BE2C (cell line): ENCODE data around the gene HHLA2.
A peak's percentile ranks its signal among the peaks of the same experiment; 100 is the strongest.

Experiments
- DNase-seq: peaks from one replicate; pipeline ENCODE4 v3.0.0-alpha.2; 2020
- H3K27me3 ChIP-seq: fragments of 250-450 bp; sonication (Bioruptor Pico); 2 replicates; pipeline ENCODE4 v1.5.1; 2020; ENCODE audit warnings: mild to moderate bottlenecking
- H3K36me3 ChIP-seq: fragments of 250-450 bp; sonication (Bioruptor Pico); 2 replicates; pipeline ENCODE4 v1.5.1; 2020; ENCODE audit warnings: mild to moderate bottlenecking
- H3K4me1 ChIP-seq: fragments of 250-450 bp; sonication (Bioruptor Pico); 2 replicates; pipeline ENCODE4 v1.5.1; 2020
- H3K4me3 ChIP-seq: 2 replicates; pipeline ENCODE4 v1.5.1; 2011; ENCODE audit warnings: low read depth, low read length
- H3K9me3 ChIP-seq: fragments of 250-450 bp; sonication (Bioruptor Pico); 2 replicates; pipeline ENCODE4 v1.5.1; 2020
- TF ChIP-seq, protein P1 (sequence below): IDR thresholded peaks from 2 replicates; pipeline ENCODE4 v1.5.1; 2012; ENCODE audit warnings: mild to moderate bottlenecking, low read depth, low read length

Gene HHLA2

DNA sequence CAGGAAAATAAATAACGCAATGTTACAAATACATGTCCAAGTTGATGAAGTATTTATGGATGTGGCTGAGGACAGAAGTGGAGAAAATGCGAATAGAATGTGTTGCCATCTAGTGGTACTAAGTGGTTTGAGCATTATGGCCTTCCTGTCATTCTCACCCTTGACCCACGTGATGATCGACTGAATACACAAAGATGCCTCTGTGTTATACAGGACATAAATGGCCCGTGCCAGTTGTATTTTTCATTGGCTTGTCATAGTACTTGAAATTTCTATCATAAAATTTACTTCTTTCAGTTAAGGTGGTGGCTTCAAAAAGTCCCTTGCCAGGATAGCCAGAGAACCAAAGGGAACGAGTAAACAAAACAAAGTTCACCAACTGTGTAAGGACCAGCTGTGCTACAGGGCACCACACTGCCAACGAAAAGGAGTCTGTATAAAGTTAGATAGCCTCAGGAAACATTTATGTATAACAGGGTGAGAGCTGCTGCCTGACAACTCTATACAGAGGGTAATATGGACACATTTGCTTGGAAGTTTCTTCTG, 110.4 kb downstream of the HHLA2 start:
- no peaks in the 10 kb centered on the region for H3K27me3 ChIP-seq
- H3K9me3 ChIP-seq: no peaks in the 10 kb centered on the region
- no peaks in the 10 kb centered on the region for H3K36me3 ChIP-seq
- no peak overlapping the region for H3K4me3 ChIP-seq
- peaks cover 3% of the 10 kb centered on the region; the same call in 1 of the 2 replicates for H3K4me1 ChIP-seq
- TF ChIP-seq, protein P1, sequence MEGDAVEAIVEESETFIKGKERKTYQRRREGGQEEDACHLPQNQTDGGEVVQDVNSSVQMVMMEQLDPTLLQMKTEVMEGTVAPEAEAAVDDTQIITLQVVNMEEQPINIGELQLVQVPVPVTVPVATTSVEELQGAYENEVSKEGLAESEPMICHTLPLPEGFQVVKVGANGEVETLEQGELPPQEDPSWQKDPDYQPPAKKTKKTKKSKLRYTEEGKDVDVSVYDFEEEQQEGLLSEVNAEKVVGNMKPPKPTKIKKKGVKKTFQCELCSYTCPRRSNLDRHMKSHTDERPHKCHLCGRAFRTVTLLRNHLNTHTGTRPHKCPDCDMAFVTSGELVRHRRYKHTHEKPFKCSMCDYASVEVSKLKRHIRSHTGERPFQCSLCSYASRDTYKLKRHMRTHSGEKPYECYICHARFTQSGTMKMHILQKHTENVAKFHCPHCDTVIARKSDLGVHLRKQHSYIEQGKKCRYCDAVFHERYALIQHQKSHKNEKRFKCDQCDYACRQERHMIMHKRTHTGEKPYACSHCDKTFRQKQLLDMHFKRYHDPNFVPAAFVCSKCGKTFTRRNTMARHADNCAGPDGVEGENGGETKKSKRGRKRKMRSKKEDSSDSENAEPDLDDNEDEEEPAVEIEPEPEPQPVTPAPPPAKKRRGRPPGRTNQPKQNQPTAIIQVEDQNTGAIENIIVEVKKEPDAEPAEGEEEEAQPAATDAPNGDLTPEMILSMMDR: peak; percentile 71
- DNase-seq: peak; percentile 23

DNA sequence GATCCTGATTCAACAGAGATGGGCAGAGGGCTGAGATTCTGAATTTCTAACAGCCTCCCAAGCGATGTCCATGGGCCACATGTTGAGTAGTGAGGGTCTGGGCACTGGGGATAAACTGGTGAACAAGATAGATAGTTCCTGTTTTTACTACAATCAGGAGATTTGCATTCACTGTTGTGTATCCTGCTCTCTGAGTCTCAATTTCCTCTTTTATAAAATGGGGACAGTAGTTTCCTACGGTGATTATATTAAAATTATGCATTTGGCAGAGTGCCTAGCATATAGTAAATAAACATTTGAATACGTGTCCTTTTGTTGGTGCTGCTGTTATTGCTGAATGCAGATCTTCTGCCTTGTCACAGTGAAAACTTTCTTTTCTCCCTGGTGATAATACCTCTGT, 111.5 kb downstream of the HHLA2 start:
- H3K4me1 ChIP-seq: peaks cover 3% of the 10 kb centered on the region; the same call in 1 of the 2 replicates
- no peak overlapping the region for H3K4me3 ChIP-seq
- DNase-seq: no peak
- H3K9me3 ChIP-seq: no peaks in the 10 kb centered on the region
- no peaks in the 10 kb centered on the region for H3K36me3 ChIP-seq
- no peaks in the 10 kb centered on the region for H3K27me3 ChIP-seq
- TF ChIP-seq, protein P1: no peak

DNA sequence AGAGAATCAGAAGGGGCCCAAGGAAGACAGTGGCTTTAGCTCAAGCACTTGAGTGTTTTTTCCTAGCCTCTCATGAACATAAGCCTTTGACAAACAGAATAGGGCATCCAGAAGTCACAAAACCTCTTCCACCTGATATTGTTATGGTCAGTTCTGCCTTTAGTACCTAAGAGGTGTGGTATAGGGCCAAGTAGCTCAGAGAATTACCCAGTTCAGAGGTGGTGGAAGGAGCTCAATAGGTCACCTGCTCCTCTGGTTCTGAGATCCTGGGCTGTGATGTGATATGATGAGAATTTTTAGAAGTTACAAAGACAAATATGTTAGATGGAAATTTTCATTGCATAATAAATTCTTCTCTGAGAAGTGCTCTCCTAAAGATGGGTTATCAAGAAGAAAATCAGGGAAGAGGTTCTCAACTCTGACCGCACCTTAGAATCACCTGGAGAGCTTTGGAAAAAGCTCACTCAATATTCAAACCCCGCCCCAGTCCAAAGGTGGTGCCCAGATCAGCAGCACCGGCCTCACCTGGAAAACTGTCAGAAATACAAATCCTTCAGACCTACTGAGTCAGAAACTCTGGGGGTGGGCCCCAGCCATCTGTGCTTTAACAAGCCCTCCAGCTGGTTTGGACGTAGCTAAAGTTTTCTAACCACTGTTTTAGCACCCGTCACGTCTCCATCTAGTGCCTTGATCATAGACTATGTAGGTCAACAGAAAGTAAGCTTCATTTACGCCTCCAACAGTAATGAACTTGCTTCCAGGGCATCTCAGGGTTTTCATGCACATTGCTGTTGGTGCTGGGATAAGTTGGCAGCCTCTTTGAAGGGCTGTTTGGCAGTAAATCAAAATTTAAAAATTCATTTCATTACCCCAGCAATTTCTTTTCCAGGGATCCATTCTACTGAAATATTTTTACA, 112.8 kb downstream of the HHLA2 start:
- Histone ChIP-seq H3K27me3 (no peaks in the 10 kb centered on the region), H3K36me3 (no peaks in the 10 kb centered on the region), H3K4me1 (peaks cover 4% of the 10 kb centered on the region; the same call in 1 of the 2 replicates), H3K4me3 (no peak overlapping the region), H3K9me3 (no peaks in the 10 kb centered on the region)
- TF ChIP-seq, protein P1: no peak
- no peak for DNase-seq

DNA sequence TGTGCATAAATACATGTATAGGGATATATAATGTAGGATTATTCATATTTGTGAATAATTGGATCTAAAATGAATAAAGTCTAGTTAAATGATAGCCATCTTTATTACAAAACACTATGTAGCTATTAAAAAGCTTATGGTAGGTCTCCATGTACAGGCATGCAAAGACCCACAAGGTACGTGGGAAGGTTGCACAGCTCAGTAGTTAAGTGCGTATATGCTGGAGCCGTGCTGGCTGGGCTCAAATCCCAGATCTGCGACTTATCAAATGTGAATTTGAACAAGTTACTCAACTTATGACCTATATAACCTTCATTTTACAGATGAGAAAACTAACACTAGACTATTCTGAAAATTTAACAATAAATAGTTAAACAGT, 113.4 kb downstream of the HHLA2 start:
- Histone ChIP-seq H3K4me3 (no peak overlapping the region), H3K4me1 (peaks cover 7% of the 10 kb centered on the region), H3K9me3 (no peaks in the 10 kb centered on the region), H3K27me3 (no peaks in the 10 kb centered on the region), H3K36me3 (no peaks in the 10 kb centered on the region)
- TF ChIP-seq, protein P1: no peak
- DNase-seq: no peak

DNA sequence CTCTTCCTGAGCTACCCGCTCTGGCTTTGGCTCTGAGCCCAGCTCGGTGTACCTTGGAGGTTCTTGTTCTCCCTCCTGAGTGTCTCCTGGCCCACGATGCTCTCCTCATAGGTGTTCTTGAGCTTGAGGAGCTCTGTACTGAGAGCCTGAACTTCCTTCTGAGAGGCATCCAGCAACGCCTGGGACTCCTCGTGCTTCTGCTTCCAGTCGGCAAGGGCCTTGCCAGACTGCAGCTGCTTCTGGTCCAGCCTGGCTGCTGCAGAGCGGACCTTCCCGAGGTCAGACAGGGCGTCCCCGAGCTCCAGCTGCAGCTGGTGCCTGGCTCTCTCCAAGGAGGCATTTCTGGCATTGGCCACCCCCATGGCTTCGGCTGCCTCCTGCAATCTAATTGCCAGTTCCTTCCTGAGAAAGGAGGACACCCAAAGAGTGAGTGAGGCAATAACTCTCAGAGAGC, 114.2 kb downstream of the HHLA2 start:
- DNase-seq: peak; percentile 50
- Histone ChIP-seq H3K9me3 (no peaks in the 10 kb centered on the region), H3K36me3 (no peaks in the 10 kb centered on the region), H3K4me3 (no peak overlapping the region), H3K27me3 (no peaks in the 10 kb centered on the region), H3K4me1 (peaks cover 13% of the 10 kb centered on the region)
- TF ChIP-seq, protein P1: no peak
